ENCODE results near the gene GRB14.

Gene GRB14

DNA sequence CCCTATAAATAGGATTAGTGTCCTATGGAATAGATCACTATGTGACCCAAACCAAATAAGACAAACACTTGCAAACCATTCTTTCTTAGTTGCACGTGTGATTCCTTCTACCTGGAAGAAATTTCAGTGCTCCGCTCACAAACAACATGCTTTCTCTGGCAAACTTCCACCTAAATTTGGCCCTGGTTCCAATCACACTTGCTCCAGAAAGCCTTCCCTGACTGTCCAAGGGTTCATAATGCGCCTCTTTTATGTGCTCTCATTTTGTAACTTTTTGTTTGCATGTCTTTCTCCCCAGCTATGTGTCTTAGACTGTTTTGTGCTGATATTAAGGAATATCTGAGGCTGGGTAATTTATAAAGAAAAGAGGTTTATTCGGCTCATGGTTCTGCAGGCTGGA is 69.8 kb downstream of the GRB14 start:
- TF ChIP-seq, protein P1, sequence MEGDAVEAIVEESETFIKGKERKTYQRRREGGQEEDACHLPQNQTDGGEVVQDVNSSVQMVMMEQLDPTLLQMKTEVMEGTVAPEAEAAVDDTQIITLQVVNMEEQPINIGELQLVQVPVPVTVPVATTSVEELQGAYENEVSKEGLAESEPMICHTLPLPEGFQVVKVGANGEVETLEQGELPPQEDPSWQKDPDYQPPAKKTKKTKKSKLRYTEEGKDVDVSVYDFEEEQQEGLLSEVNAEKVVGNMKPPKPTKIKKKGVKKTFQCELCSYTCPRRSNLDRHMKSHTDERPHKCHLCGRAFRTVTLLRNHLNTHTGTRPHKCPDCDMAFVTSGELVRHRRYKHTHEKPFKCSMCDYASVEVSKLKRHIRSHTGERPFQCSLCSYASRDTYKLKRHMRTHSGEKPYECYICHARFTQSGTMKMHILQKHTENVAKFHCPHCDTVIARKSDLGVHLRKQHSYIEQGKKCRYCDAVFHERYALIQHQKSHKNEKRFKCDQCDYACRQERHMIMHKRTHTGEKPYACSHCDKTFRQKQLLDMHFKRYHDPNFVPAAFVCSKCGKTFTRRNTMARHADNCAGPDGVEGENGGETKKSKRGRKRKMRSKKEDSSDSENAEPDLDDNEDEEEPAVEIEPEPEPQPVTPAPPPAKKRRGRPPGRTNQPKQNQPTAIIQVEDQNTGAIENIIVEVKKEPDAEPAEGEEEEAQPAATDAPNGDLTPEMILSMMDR (IDR thresholded peaks at IDR 0.05), result no peak

DNA sequence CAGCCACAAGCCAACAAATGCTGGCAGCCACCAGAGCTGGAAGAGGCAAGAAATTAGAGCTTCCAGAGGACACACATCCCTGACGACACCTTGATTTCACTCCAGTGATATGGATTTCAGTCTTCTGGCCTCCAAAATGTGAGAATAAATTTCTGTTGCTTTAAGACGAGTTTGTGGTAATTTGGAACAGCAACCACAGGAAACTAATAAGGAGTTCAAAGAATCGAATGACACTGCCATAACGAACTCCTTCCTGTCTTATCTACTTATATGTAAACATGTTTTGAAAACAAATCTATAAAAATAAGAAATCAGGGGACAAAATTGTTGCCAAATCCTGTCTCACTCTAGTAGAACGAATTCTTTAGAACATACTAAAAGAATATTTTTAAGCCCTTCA is 75.8 kb downstream of the GRB14 start:
- TF ChIP-seq, protein P1 (IDR thresholded peaks at IDR 0.05), result no peak

- TF ChIP-seq, protein P1 (IDR thresholded peaks at IDR 0.05), result no peak
Measured at GRCh38 chr2:164542581-164543021, 78.7 kb downstream of the GRB14 start.

- TF ChIP-seq, protein P1 (IDR thresholded peaks at IDR 0.05), result peak; percentile 75
Measured at GRCh38 chr2:164538240-164538866, 82.9 kb downstream of the GRB14 start.

GRCh38 chr2:164535280-164536025 is 85.8 kb downstream of the GRB14 start:
- TF ChIP-seq, protein P1 (IDR thresholded peaks at IDR 0.05), result no peak

- TF ChIP-seq, protein P1 (IDR thresholded peaks at IDR 0.05), result no peak
Measured at GRCh38 chr2:164530464-164530863, 90.8 kb downstream of the GRB14 start.

DNA sequence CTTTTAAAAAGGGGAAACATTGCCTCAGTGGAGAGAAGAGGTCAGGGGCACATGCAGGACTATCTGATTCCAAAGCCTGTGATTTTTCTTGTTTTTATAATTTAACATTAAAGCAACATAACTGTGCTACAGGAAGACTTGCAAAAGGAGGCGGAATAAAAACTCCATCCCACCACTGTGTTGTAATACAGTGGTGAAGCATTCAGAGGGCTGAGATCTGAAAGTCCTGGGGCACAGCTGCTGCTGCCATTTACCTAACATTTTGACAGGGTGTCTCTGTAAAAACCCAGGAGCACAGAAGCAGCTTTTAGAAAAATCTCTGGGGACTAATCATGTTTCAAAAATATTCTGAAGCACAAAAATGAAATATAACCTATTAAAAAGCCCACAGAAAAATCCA is 97.6 kb downstream of the GRB14 start:
- TF ChIP-seq, protein P1 (IDR thresholded peaks at IDR 0.05), result no peak

All from LNCAP (cell line).